ENCODE results near the gene TMEM123. TPM values are rescaled to one million over a fixed set of nuclear protein-coding genes. Genes with fewer than 3 reads are reported as not detected.
A peak's percentile ranks its signal among the peaks of the same experiment; 100 is the strongest.

The TMEM123 gene
- polyA plus RNA-seq, 3 donors: 68.7 to 368 (median 263) TPM

DNA sequence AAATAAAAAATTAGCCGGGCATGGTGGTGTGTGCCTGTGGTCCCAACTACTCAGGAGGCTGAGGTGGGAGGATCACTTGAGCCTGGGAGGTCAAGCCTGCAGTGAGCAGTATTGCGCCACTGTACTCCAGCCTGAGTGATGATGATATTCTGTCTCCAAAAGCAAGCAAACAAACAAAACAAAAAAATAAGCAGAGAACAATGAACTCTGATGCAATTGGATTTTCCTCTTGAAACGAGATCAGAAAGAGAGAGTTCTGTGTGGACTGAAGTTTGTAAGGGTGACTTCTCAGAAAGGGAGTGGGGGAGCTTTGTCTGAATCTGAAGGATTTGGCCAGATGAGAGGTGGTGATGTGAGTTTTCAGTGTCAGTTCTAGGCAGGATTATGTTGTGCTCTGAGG is 6.0 kb upstream of the TMEM123 start:
- Histone ChIP-seq H3K27ac (ENCODE audit: low read depth in 1 of 2, low read length in 2 of 2) (no peak overlapping the region), H3K4me1 (ENCODE audit: control insufficient read depth in 1 of 2, insufficient read depth in 2 of 2, low read length in 2 of 2) (peaks cover 24 to 26% of the 10 kb centered on the region in 2 donors), H2AFZ (ENCODE audit: insufficient read depth, low read depth, low read length, poor library complexity, severe bottlenecking) (no peak overlapping the region), H3K79me2 (ENCODE audit: insufficient read depth, low read length) (no peaks in the 10 kb centered on the region), H3K9me3 (replicated peaks in 1 of 2; ENCODE audit: control insufficient read depth in 1 of 2, insufficient read depth in 1 of 2, low read length in 2 of 2) (no peaks in the 10 kb centered on the region), H3K9ac (ENCODE audit: insufficient read depth, low read length, poor library complexity, severe bottlenecking) (no peak overlapping the region), H3K4me2 (replicated peaks; ENCODE audit: extremely low read depth, low read length, poor library complexity, severe bottlenecking) (no peak overlapping the region), H3K36me3 (replicated peaks in 1 of 2; ENCODE audit: control insufficient read depth in 1 of 2, insufficient read depth in 2 of 2, low read length in 2 of 2) (no peaks in the 10 kb centered on the region), H4K20me1 (ENCODE audit: insufficient read depth, low read length) (no peaks in the 10 kb centered on the region), H3K27me3 (ENCODE audit: control insufficient read depth in 2 of 2, insufficient read depth in 2 of 2, low read length in 2 of 2) (no peaks in the 10 kb centered on the region), H3K4me3 (replicated peaks in 1 of 3; ENCODE audit: low read depth in 2 of 3, low read length in 3 of 3) (no peak overlapping the region)
- H3K36me3 Mint-ChIP-seq: no peaks in the 10 kb centered on the region
- DNase-seq: peak in 1 of 3 donors; percentile 44
- TF ChIP-seq CTCF (IDR thresholded peaks at IDR 0.05): no peak
- no peaks in the 10 kb centered on the region for H3K9me3 Mint-ChIP-seq
- H3K4me3 Mint-ChIP-seq: no peak overlapping the region
- H3K27ac Mint-ChIP-seq: peak overlapping the region in 2 of 7 donors; percentile 0 to 59
- 33% methylated on average over 1 of the region's 3 CpGs for WGBS (ENCODE audit: insufficient coverage)
- H3K27me3 Mint-ChIP-seq (ENCODE audit: low read depth in 3 of 3): peaks cover 0 to 2% (median 0%) of the 10 kb centered on the region in 3 donors
- H3K4me1 Mint-ChIP-seq: peaks cover 31% of the 10 kb centered on the region
- intact Hi-C loops (cut with micrococcal nuclease): no loop called here

- peaks cover 29 to 30% of the 10 kb centered on the region in 2 donors for H3K4me1 ChIP-seq (ENCODE audit: control insufficient read depth in 1 of 2, insufficient read depth in 2 of 2, low read length in 2 of 2)
- H3K27ac ChIP-seq (ENCODE audit: low read depth in 1 of 2, low read length in 2 of 2): no peak overlapping the region
These were observed 5.3 kb upstream of the TMEM123 start for GRCh38 chr11:102457865-102458264.

More at GRCh38 chr11:102457865-102458264, 5.3 kb upstream of the TMEM123 start:
- DNase-seq: no peak
- H3K36me3 ChIP-seq (replicated peaks in 1 of 2; ENCODE audit: control insufficient read depth in 1 of 2, insufficient read depth in 2 of 2, low read length in 2 of 2): no peaks in the 10 kb centered on the region
- Mint-ChIP-seq H3K4me3 (no peak overlapping the region), H3K27me3 (ENCODE audit: low read depth in 3 of 3) (peaks cover 0 to 2% (median 0%) of the 10 kb centered on the region in 3 donors), H3K4me1 (peaks cover 38% of the 10 kb centered on the region), H3K27ac (peak overlapping the region in 2 of 7 donors; percentile 7 to 40), H3K36me3 (no peaks in the 10 kb centered on the region), H3K9me3 (no peaks in the 10 kb centered on the region)
- H3K4me3 ChIP-seq (replicated peaks in 1 of 3; ENCODE audit: low read depth in 2 of 3, low read length in 3 of 3): no peak overlapping the region
- no peak overlapping the region for H3K9ac ChIP-seq (ENCODE audit: insufficient read depth, low read length, poor library complexity, severe bottlenecking)
- intact Hi-C loops (cut with micrococcal nuclease): no loop called here
- no peaks in the 10 kb centered on the region for H4K20me1 ChIP-seq (ENCODE audit: insufficient read depth, low read length)
- H3K79me2 ChIP-seq (ENCODE audit: insufficient read depth, low read length): no peaks in the 10 kb centered on the region
- no peak overlapping the region for H2AFZ ChIP-seq (ENCODE audit: insufficient read depth, low read depth, low read length, poor library complexity, severe bottlenecking)
- H3K4me2 ChIP-seq (replicated peaks; ENCODE audit: extremely low read depth, low read length, poor library complexity, severe bottlenecking): no peak overlapping the region
- no peaks in the 10 kb centered on the region for H3K27me3 ChIP-seq (ENCODE audit: control insufficient read depth in 2 of 2, insufficient read depth in 2 of 2, low read length in 2 of 2)
- H3K9me3 ChIP-seq (replicated peaks in 1 of 2; ENCODE audit: control insufficient read depth in 1 of 2, insufficient read depth in 1 of 2, low read length in 2 of 2): no peaks in the 10 kb centered on the region
- TF ChIP-seq CTCF (IDR thresholded peaks at IDR 0.05): no peak

Data from CD14-positive monocyte (primary cell).